Esophagus squamous epithelium (tissue), 4 donors: ENCODE results near the gene DAB1.

Experiments
- POLR2A ChIP-seq, 4 donors: fragments of 450-650 bp; IDR thresholded peaks; one replicate each; pipeline ENCODE4 v1.6.1; 2017; ENCODE audit warnings: antibody characterized with exemption in 4 of 4, mild to moderate bottlenecking in 4 of 4, moderate library complexity in 3 of 4
- TF ChIP-seq, protein P1 (sequence below), 6 experiments: fragments of 450-650 bp in 4 of 6; fragments of 200-600 bp in 2 of 6; sonication (generic) in 2 of 6; IDR thresholded peaks; one replicate each; pipeline ENCODE4 v1.5.1; 2016 to 2019; ENCODE audit warnings: antibody characterized with exemption in 6 of 6, mild to moderate bottlenecking in 4 of 6, moderate library complexity in 4 of 6

- TF ChIP-seq, protein P1, sequence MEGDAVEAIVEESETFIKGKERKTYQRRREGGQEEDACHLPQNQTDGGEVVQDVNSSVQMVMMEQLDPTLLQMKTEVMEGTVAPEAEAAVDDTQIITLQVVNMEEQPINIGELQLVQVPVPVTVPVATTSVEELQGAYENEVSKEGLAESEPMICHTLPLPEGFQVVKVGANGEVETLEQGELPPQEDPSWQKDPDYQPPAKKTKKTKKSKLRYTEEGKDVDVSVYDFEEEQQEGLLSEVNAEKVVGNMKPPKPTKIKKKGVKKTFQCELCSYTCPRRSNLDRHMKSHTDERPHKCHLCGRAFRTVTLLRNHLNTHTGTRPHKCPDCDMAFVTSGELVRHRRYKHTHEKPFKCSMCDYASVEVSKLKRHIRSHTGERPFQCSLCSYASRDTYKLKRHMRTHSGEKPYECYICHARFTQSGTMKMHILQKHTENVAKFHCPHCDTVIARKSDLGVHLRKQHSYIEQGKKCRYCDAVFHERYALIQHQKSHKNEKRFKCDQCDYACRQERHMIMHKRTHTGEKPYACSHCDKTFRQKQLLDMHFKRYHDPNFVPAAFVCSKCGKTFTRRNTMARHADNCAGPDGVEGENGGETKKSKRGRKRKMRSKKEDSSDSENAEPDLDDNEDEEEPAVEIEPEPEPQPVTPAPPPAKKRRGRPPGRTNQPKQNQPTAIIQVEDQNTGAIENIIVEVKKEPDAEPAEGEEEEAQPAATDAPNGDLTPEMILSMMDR (IDR thresholded peaks at IDR 0.05), result no peak
- no peak for TF ChIP-seq POLR2A (IDR thresholded peaks at IDR 0.05)
These were observed 294.0 kb downstream of the DAB1 start for GRCh38 chr1:57129865-57130264.
